Measurements from ENCODE around the gene DPPA4.
"Not testable (repeated sequence)": the region's sequence is repeated elsewhere in the genome, so short reads cannot be mapped to it uniquely, and the experiment has no call there.

The DPPA4 gene

GRCh38 chr3:109337393-109337792 lies at the start of gene DPPA4:
DPPA4 (minus strand) TSS chr3:109337546; CDS start chr3:109337517, 29 bp downstream.
- peak; percentile 67 for DNase-seq (ENCODE audit: low spot score)

- DNase-seq (ENCODE audit: low spot score): no peak
Measured at GRCh38 chr3:109385442-109386318, 48.3 kb upstream of the DPPA4 start.

GRCh38 chr3:109384164-109384563 lies 46.8 kb upstream of the DPPA4 start:
- DNase-seq (ENCODE audit: low spot score): no peak

GRCh38 chr3:109382588-109382987 lies 45.2 kb upstream of the DPPA4 start:
- DNase-seq (ENCODE audit: low spot score): no peak

- no peak for DNase-seq (ENCODE audit: low spot score)
Measured at GRCh38 chr3:109375975-109376374, 38.6 kb upstream of the DPPA4 start.

- DNase-seq (ENCODE audit: low spot score): not testable (repeated sequence)
Measured at GRCh38 chr3:109374434-109374833, 37.1 kb upstream of the DPPA4 start.

- no peak for DNase-seq (ENCODE audit: low spot score)
Measured at GRCh38 chr3:109373933-109374332, 36.6 kb upstream of the DPPA4 start.

- DNase-seq (ENCODE audit: low spot score): no peak
Measured at GRCh38 chr3:109372639-109373038, 35.3 kb upstream of the DPPA4 start.

GRCh38 chr3:109369510-109369909 lies 32.2 kb upstream of the DPPA4 start:
- no peak for DNase-seq (ENCODE audit: low spot score)

- no peak for DNase-seq (ENCODE audit: low spot score)
Measured at GRCh38 chr3:109364088-109364487, 26.7 kb upstream of the DPPA4 start.

GRCh38 chr3:109363634-109364033 lies 26.3 kb upstream of the DPPA4 start:
- no peak for DNase-seq (ENCODE audit: low spot score)

- no peak for DNase-seq (ENCODE audit: low spot score)
Measured at GRCh38 chr3:109362823-109363222, 25.5 kb upstream of the DPPA4 start.

GRCh38 chr3:109358809-109359208 lies 21.5 kb upstream of the DPPA4 start:
- DNase-seq (ENCODE audit: low spot score): not testable (repeated sequence)

GRCh38 chr3:109356442-109357155 lies 19.3 kb upstream of the DPPA4 start:
- DNase-seq (ENCODE audit: low spot score): no peak

- DNase-seq (ENCODE audit: low spot score): no peak
Measured at GRCh38 chr3:109355625-109356441, 18.5 kb upstream of the DPPA4 start.

GRCh38 chr3:109353057-109353456 lies 15.7 kb upstream of the DPPA4 start:
- no peak for DNase-seq (ENCODE audit: low spot score)

- no peak for DNase-seq (ENCODE audit: low spot score)
Measured at GRCh38 chr3:109351231-109351630, 13.9 kb upstream of the DPPA4 start.

GRCh38 chr3:109346770-109347295 lies 9.5 kb upstream of the DPPA4 start:
- DNase-seq (ENCODE audit: low spot score): no peak

GRCh38 chr3:109346099-109346498 lies 8.8 kb upstream of the DPPA4 start:
- no peak for DNase-seq (ENCODE audit: low spot score)

GRCh38 chr3:109339714-109340648 lies 2.6 kb upstream of the DPPA4 start:
- DNase-seq (ENCODE audit: low spot score): no peak

GRCh38 chr3:109339197-109339596 lies 1.9 kb upstream of the DPPA4 start:
- DNase-seq (ENCODE audit: low spot score): no peak
